ENCODE results near the gene BEND7.

- TF ChIP-seq CTCF (IDR thresholded peaks at IDR 0.05; ENCODE audit: low read depth, low read length, poor library complexity, severe bottlenecking) (no peak), EZH2phosphoT487 (IDR thresholded peaks at IDR 0.05; ENCODE audit: borderline replicate concordance, low read length) (no peak)
These were observed 89.3 kb downstream of the BEND7 start for GRCh38 chr10:13439313-13440184.
